Muscle layer of duodenum (tissue), 2 donors: ENCODE data around the gene AIF1.
A peak's percentile ranks its signal among the peaks of the same experiment; 100 is the strongest.

Experiments used
- H3K27ac ChIP-seq: one replicate; pipeline ENCODE4 v1.7.0; 2013; ENCODE audit warnings: mild to moderate bottlenecking, low read length
- H3K27me3 ChIP-seq: one replicate; pipeline ENCODE4 v1.7.0; 2013; ENCODE audit warnings: low read depth, mild to moderate bottlenecking, control low read depth, low read length
- H3K36me3 ChIP-seq, 2 donors: one replicate each; pipeline ENCODE4 v1.7.0; 2013; ENCODE audit warnings: low read length in 2 of 2, control low read depth in 1 of 2, mild to moderate bottlenecking in 1 of 2; ENCODE audit not compliant: insufficient read depth in 2 of 2, control insufficient read depth in 1 of 2
- H3K4me1 ChIP-seq, 2 donors: one replicate each; pipeline ENCODE4 v1.7.0; 2013; ENCODE audit warnings: low read length in 2 of 2, mild to moderate bottlenecking in 2 of 2, control low read depth in 1 of 2, moderate library complexity in 1 of 2; ENCODE audit not compliant: insufficient read depth in 2 of 2, control insufficient read depth in 1 of 2
- H3K4me3 ChIP-seq, 2 donors: one replicate each; pipeline ENCODE4 v1.7.0; 2013; ENCODE audit warnings: low read length in 2 of 2, low read depth in 1 of 2, mild to moderate bottlenecking in 1 of 2
- H3K9me3 ChIP-seq, 2 donors: one replicate each; pipeline ENCODE4 v1.7.0; 2013; ENCODE audit warnings: low read length in 2 of 2, control low read depth in 1 of 2, mild to moderate bottlenecking in 1 of 2; ENCODE audit not compliant: control insufficient read depth in 1 of 2
- donor health status: healthy.

AIF1 gene

DNA sequence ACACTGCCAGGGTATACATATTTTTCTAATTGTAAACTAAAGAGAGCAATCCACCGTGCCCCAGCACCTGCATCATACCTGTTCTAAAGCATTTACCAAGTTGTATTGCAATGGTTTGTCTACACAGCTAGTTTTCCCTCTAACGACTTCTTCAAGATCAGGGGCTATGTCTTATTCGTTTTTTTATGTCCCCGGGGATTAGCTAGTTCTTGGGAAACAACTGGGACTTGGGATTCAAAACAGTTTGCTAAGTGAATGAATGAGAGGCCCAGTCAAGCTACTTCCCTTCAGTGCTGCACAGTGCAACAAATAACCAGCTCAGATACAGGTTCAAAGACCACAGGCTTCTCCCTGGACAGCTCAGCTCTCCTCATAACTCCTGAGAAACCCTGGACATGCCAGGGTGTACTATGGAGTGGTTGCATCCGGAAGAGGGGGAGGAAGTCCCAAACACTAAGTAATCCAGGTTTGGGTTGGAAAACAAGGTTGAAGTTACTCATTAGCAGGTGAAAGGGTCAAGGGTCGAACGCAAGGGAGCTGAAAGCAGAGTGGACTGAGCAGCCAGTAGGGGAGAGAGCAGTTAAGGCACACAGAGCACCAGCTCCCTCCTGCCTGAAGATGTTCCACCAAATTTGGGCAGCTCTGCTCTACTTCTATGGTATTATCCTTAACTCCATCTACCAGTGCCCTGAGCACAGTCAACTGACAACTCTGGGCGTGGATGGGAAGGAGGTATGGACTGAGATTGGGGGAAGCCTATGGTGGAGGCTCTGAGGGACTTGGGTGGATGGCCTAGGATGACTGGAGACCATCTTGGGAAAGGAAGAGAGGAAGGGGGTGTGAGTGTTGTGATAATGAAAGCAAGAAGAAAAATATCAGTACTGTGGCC is 40.6 kb downstream of the AIF1 start, which contains the start of gene APOM:
Gene APOM, plus strand, starts transcription at position 546 of the 889 bp plus-strand sequence. Its CDS starts 73 bp downstream, at position 619.
- peaks cover 22 to 46% of the 10 kb centered on the region in 2 donors for H3K4me1 ChIP-seq
- H3K4me3 ChIP-seq = no peak within 1 kb of the TSS
- no peaks in the 10 kb centered on the region for H3K9me3 ChIP-seq
- no peak within 1 kb of the TSS for H3K27ac ChIP-seq
- no peaks in the 10 kb centered on the region for H3K27me3 ChIP-seq
- peaks cover 10 to 30% of the 10 kb centered on the region in 2 donors for H3K36me3 ChIP-seq

DNA sequence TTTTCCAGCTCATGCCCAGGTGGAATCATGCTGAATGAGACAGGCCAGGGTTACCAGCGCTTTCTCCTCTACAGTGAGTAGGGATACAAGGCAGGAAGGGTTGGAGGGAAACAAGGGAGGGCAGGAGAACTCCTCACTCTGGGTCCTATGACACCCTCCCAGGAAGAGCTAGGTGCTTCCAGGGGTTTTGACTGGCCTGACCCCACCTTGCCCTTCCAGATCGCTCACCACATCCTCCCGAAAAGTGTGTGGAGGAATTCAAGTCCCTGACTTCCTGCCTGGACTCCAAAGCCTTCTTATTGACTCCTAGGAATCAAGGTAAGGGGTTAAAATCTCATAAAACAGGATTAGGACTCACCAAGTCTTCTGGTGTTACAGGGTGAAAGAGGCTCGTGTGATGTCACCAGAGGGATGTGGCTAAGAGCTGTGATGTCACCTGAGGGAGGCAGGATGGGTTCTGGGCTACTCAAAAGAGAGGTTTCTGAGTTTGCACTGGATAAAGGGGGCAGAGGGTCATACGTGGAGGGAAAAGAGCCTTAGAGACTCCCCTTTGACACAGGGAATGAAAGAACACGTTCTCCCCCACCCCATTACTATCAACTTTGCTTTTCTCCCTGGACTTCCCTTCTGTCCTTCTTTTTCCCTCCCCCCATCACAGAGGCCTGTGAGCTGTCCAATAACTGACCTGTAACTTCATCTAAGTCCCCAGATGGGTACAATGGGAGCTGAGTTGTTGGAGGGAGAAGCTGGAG is 42.5 kb downstream of the AIF1 start:
- no peak overlapping the region for H3K27ac ChIP-seq
- H3K27me3 ChIP-seq = no peaks in the 10 kb centered on the region
- peaks cover 16 to 34% of the 10 kb centered on the region in 2 donors for H3K36me3 ChIP-seq
- no peak overlapping the region for H3K4me3 ChIP-seq
- peaks cover 22 to 45% of the 10 kb centered on the region in 2 donors for H3K4me1 ChIP-seq
- H3K9me3 ChIP-seq = no peaks in the 10 kb centered on the region

DNA sequence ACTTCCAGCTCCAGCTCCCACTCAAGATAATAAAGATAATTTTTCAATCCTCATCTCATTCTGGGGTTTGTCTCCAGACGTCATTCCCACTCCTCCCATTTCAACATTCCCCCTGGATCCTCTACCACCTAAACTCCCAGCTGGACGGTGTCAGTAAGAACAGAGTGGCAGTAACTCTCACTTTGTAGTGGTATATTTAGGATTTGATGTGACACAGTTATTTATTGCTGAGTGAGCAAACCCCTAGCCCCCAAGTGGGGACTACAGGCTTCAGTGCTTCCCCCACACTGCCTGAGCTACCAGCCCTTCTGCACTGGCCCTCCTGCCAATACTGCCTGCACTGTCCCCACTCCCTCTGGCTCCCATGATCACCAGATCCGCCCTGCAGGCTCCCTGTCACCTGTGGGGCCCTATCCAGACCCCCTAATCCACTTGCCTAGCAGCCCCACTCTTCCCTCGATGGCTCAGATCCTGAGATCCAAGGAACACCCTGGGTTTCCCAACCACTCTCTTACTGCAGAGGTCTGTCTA is 43.2 kb downstream of the AIF1 start:
- peaks cover 22 to 52% of the 10 kb centered on the region in 2 donors for H3K4me1 ChIP-seq
- H3K36me3 ChIP-seq = peaks cover 16 to 34% of the 10 kb centered on the region in 2 donors
- H3K9me3 ChIP-seq = no peaks in the 10 kb centered on the region
- H3K27ac ChIP-seq = no peak overlapping the region
- peak overlapping the region in 1 of 2 donors; percentile 83 for H3K4me3 ChIP-seq
- H3K27me3 ChIP-seq = no peaks in the 10 kb centered on the region

DNA sequence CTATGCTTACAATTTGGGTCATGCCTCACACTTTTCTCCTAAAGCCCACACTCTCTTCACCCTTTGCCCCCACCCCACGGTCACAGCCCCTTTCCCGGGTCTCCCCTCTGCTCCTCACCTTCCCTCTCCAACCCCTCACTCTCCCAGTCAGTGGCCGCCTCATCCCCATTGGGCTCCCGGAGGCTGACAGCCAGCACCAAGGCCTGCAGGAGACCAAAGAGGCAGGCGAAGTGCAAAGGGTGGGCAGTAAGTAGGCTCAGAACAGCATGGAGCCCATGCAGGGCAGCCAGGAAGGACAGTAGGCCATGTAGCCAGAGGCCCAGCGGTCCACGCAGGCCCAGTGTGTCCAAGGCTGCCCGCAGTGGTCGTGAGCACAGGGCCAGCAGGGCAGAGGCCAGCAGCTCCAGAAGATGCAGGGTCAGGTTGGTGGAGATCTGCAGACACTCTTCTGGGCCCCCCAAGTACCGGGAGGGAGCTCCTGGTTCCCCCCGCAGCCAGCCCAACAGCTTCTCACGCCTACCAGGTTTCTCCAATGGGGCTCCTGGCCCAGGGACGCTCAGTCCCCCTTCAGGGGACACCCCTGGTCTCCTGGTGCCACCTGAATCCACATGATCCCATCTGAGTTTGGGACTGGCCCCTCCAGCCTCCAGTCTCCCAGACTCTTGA is 44.1 kb downstream of the AIF1 start:
- H3K36me3 ChIP-seq = peaks cover 16 to 34% of the 10 kb centered on the region in 2 donors
- H3K27ac ChIP-seq = peak overlapping the region; percentile 98
- H3K9me3 ChIP-seq = no peaks in the 10 kb centered on the region
- H3K4me1 ChIP-seq = peaks cover 25 to 53% of the 10 kb centered on the region in 2 donors
- H3K27me3 ChIP-seq = no peaks in the 10 kb centered on the region
- peak overlapping the region; percentile 83 to 99 for H3K4me3 ChIP-seq

DNA sequence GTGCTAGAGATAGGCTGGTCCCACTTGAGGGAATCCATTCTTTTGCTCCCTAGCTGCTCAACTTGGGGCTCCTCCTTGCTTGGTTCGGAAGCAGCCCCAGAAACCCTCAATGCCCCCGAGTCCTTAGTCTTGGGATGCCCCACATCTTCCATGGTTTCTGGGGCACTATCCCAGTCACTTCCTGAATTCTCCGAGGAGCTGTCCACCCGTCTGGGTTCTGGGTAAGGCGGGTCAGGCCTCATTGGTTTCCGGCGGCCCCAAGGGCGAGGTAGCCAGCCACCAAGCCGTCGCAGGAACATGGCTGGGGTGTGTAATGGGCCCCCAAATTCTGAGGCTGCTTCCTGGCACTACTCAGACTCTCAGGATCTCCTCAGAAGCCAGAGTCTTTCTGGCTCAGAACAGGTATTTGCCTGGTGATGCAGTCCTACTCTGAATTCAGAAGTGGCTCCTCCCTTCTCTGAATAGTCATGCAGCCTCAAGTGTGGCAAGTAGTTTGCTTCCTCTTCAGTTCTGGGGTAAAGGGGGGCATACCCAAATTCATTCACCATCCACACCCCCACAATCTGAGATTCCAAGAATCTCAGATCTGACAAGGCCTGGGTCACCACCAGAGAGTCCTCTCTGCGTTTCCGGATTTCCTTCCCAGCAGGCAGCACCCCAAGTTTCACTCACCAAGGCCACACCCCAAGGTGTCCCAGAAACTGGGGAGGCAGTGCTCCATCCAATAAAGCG is 44.8 kb downstream of the AIF1 start:
- H3K27me3 ChIP-seq = no peaks in the 10 kb centered on the region

DNA sequence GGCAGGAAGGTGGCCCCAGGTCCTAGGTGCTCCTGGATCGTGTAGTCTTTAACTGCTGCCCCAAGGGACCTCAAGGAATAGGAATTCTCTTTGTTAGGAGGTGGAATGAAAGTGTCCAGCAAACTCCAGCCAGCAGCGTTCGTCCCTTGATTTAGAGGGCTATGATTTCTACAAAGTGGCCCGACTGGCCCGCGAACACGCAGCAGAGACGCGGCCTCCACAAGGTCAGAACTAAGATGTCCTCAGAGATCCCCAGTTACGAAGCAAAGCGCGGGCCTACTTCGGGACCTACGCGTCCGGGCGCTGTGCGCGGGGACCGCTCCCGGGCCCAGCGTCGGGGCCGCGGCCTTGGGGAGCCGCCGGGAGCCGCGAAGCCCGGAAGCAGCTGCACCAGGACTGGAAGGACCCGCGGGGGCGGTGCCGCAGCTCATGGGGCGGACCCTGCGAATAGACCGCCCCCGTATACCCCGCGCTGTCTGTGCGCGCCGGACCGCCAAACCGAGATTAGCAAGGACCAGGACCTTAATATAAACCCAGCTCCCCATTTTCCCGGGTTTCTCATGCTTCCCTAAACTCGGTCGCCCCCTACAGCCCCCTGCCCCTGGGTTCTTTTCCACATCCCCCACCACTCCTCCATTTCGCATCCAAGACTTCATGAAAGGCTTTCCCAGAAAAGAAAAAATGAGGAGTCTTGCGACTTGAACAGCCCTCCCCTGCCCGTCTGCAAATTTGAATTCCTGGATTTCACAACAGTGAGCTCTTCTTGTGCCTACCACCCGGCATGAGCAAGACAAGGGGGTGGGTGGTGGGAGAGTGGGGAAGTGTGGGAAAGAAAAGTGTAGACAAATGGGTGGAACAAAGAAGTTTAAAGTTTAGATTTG is 45.6 kb downstream of the AIF1 start, which contains the start of gene C6orf47:
Gene C6orf47, minus strand, starts transcription at position 398 of the 881 bp plus-strand sequence. CDS start 831 bp downstream, outside the sequence.
- peak within 1 kb of the TSS; percentile 83 to 99 for H3K4me3 ChIP-seq
- H3K4me1 ChIP-seq = peaks cover 28 to 55% of the 10 kb centered on the region in 2 donors
- peak within 1 kb of the TSS; percentile 98 for H3K27ac ChIP-seq
- no peaks in the 10 kb centered on the region for H3K27me3 ChIP-seq
- peaks cover 16 to 35% of the 10 kb centered on the region in 2 donors for H3K36me3 ChIP-seq
- no peaks in the 10 kb centered on the region for H3K9me3 ChIP-seq

More for the DNA sequence above, 44.8 kb downstream of the AIF1 start:
- Histone ChIP-seq H3K4me3 (peak overlapping the region; percentile 83 to 99), H3K9me3 (no peaks in the 10 kb centered on the region), H3K4me1 (peaks cover 28 to 55% of the 10 kb centered on the region in 2 donors), H3K36me3 (peaks cover 16 to 34% of the 10 kb centered on the region in 2 donors), H3K27ac (peak overlapping the region; percentile 98)

DNA sequence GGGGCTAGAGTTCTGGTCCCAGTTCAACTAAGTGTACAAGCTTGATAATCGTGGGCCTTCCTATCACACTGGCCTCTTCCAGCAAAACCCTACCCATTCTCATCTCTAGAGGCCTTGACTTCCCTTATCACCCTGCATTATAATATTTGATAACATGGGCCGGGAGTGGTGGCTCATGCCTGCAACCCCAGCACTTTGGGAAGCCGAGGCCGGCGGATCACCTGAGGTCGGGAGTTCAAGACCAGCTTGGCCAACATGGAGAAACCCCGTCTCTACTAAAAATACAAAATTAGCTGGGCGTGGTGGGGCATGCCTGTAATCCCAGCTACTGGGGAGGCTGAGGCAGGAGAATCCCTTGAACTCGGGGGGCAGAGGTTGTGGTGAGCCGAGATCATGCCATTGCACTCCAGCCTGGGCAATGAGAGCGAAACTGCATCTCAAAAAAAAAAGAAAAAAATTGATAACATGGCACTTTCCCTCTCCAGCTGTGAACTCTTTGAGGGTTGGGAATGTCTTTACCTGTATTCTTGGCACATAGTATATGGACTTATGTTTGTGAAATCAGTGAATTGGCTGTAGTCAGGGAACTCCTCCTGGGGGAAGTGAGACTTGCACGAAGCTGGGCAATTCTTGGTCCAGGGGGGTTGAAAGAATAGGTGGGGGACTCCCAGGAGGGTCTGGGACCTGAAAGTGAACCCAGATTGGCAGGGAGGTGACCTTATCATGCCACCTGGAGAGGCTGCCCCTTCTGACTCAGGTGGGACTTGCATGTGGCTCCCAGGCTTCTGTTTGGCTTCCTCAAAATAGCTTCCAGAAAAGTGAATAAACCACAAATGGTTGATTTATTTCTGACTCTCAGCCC is 46.5 kb downstream of the AIF1 start:
- Histone ChIP-seq H3K9me3 (no peaks in the 10 kb centered on the region), H3K4me1 (peaks cover 28 to 57% of the 10 kb centered on the region in 2 donors), H3K27ac (peak overlapping the region; percentile 98), H3K27me3 (no peaks in the 10 kb centered on the region), H3K4me3 (peak overlapping the region; percentile 83 to 99), H3K36me3 (peaks cover 16 to 27% of the 10 kb centered on the region in 2 donors)

DNA sequence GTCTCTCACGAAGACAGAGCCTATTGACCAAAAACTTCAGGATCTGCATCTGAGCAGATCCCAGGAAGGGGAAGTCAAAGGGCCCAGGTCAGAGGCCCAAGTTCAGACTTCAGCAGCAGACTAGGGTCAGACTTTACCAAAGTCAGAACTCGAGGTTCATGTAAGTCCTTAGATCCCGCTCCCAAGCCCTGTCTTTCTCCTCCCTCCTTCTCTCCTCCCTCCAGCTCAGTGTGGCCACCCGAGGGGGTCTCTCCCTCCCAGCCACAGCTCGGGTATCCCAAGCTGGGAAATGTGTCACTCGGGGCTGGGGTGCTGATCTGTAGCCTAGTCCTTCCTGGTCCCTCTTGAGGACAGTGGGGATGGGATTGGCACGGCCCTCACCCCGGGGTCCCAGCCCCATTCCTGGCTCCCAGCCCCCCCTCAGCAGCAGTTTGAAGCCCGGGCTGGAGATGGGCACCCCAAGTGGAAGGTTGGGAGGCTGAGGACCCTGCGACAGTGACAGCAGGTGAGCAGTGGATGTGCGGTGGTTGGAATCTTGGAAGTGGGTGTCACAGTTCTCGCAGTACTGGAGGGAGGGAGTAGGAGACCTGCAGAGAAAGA is 47.2 kb downstream of the AIF1 start:
- H3K36me3 ChIP-seq = peaks cover 14 to 29% of the 10 kb centered on the region in 2 donors
- no peak overlapping the region for H3K4me3 ChIP-seq
- H3K9me3 ChIP-seq = no peaks in the 10 kb centered on the region
- peaks cover 28 to 64% of the 10 kb centered on the region in 2 donors for H3K4me1 ChIP-seq
- peak overlapping the region; percentile 4 for H3K27ac ChIP-seq
- H3K27me3 ChIP-seq = no peaks in the 10 kb centered on the region
